Measurements from ENCODE around the gene ACADVL. TPM values are rescaled to one million over a fixed set of nuclear protein-coding genes. Genes with fewer than 3 reads are reported as not detected.

The ACADVL gene
- total RNA-seq, 6 donors from 2014 or later: 377 to 1,449 (median 553) TPM

DNA sequence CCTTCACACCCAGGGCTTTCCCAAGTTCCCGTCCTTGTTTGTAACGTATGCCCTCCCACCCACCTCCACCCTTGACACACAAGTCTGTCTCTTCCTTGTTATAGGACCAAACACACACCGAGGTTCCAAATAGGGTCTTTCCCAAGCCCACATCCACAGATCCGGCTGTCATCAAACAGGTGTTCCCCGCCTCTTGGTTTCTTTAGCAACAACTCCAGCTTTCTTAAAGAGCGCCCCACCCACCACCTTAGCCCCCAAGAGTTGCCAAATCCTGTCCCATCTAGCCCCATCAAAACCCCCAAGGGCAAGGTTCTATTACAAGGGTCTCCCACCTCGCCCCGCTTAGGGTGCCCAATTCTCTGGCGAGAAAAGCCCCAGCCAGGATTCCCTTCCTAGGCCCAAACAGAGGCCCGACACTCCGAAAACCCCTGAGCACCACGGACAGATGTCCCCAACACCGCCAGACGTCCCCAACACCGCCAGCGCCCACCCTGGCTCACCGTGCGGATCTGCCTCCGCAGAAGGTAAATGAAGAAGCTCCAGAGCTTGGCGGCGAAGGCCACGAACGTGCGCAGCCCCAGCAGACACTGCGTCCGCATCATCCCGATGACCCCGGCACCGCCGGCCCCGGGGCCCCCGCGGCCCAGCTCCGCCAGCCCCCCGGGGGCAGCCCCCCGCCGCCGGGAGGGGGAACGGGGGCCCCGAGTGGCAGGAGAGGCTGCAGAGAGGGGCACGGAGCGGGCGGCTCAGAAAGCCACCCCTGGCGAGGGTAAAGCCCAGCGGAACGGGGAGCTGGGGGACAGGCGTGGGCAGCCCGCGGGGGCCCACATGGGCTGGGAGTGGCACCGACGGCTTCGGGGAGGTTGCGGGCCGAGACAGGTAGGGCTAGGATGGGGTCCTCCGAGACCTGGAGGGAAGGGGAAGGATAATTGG, 31.2 kb downstream of the ACADVL start:
- peak; percentile 48 to 88 for DNase-seq
- H3K27me3 ChIP-seq: no peaks in the 10 kb centered on the region
- ATAC-seq (ENCODE audit: low FRiP score in 2 of 2): peak in 1 of 2 donors; percentile 2
- peaks cover 5 to 32% (median 26%) of the 10 kb centered on the region in 4 donors for H3K36me3 ChIP-seq
- 1 to 3% methylated on average over 14 to 39 of the region's 55 CpGs for WGBS, 2 donors
- peaks cover 31 to 37% (median 33%) of the 10 kb centered on the region in 4 donors for H3K4me1 ChIP-seq
- peak overlapping the region; percentile 92 to 100 (median 97) for H3K4me3 ChIP-seq
- peak overlapping the region; percentile 97 to 100 (median 99) for H3K27ac ChIP-seq
- H3K9me3 ChIP-seq: no peaks in the 10 kb centered on the region
- TF ChIP-seq, protein P1, sequence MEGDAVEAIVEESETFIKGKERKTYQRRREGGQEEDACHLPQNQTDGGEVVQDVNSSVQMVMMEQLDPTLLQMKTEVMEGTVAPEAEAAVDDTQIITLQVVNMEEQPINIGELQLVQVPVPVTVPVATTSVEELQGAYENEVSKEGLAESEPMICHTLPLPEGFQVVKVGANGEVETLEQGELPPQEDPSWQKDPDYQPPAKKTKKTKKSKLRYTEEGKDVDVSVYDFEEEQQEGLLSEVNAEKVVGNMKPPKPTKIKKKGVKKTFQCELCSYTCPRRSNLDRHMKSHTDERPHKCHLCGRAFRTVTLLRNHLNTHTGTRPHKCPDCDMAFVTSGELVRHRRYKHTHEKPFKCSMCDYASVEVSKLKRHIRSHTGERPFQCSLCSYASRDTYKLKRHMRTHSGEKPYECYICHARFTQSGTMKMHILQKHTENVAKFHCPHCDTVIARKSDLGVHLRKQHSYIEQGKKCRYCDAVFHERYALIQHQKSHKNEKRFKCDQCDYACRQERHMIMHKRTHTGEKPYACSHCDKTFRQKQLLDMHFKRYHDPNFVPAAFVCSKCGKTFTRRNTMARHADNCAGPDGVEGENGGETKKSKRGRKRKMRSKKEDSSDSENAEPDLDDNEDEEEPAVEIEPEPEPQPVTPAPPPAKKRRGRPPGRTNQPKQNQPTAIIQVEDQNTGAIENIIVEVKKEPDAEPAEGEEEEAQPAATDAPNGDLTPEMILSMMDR (IDR thresholded peaks at IDR 0.05): no peak
- TF ChIP-seq POLR2AphosphoS5 (IDR thresholded peaks at IDR 0.05) (no peak), EP300 (IDR thresholded peaks at IDR 0.05) (no peak), POLR2A (IDR thresholded peaks at IDR 0.05) (no peak)

DNA sequence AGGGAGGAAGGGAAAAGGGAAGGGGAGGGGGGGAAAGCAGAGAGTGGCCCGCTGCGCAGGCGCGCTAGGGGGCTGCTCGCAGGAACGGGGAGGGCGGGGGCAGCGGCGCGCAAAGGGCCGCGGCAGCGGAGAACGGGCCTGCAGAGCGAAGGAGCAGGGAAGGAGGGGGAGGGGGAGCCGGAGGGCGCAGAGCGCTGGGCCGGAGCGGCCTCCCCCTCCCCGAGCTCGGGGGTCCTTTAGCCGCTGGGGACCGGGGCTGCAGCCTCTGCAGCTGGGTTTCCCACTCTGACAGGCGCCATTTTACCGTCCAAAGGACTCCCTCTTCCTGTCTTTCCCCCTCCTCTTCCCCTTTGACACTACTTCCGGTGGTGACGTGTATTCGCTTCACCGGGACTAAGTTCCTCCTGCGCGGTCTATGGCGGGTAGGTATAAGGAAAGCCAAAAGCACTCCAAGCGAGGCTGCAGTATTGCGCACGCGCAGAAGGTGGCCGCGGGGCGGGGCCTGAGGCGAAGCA, 32.0 kb downstream of the ACADVL start, which contains the start of gene CTDNEP1:
TSS of gene CTDNEP1 (minus strand) at position 74 of the 515 bp plus-strand sequence. CDS start 438 bp downstream, outside the sequence.
- H3K27me3 ChIP-seq: no peaks in the 10 kb centered on the region
- peaks cover 5 to 32% (median 23%) of the 10 kb centered on the region in 4 donors for H3K36me3 ChIP-seq
- H3K4me1 ChIP-seq: peaks cover 31 to 37% (median 33%) of the 10 kb centered on the region in 4 donors
- no peaks in the 10 kb centered on the region for H3K9me3 ChIP-seq
- peak within 1 kb of the TSS; percentile 92 to 100 (median 97) for H3K4me3 ChIP-seq
- H3K27ac ChIP-seq: peak within 1 kb of the TSS; percentile 97 to 100 (median 99)
- peak; percentile 96 for ATAC-seq (ENCODE audit: low FRiP score in 2 of 2)
- DNase-seq: peak; percentile 99
- WGBS, 2 donors: 0% methylated on average over 14 to 40 of the region's 41 CpGs
- TF ChIP-seq EP300 (IDR thresholded peaks at IDR 0.05) (no peak), POLR2A (IDR thresholded peaks at IDR 0.05) (peak in 3 of 4 donors; percentile 22 to 77 (median 73)), POLR2AphosphoS5 (IDR thresholded peaks at IDR 0.05) (peak; percentile 66 to 83)
- TF ChIP-seq, protein P1 (IDR thresholded peaks at IDR 0.05): no peak

DNA sequence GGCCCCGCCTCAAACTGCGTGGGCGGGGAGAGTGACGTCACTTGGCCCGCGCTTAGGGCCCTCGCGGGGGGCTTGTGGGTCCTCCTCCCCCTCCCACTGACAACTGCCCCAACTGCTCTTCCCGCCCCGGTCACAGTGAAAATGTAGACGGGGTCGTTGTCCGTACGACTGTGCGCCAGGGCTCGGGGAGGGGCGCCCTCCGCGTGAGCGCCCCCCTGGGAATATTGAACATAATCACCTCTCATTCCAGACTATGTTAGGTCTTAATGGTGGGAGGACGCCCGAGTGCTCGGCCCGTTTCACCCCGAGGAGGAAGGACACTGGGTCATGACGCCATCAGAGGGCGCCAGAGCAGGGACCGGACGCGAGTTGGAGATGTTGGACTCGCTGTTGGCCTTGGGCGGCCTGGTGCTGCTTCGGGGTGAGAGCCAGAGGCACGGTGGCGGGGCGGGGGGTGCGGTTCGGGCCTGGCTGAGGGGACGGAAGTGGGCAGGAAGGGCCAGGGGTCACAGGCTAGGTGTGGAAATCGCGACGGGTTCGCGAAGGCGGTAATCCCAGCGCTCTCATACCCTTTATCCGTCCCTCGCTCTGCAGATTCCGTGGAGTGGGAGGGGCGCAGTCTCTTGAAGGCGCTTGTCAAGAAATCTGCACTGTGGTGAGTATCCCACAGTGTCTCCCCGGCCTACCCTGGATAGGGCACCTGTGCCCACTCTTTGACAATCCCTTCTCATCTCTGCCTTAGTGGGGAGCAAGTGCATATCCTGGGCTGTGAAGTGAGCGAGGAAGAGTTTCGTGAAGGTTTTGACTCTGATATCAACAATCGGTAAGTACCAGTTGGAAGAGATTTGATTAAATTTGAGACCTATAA, 32.7 kb downstream of the ACADVL start, which contains the start of gene ELP5:
TSS of gene ELP5 (plus strand) at position 40 of the 868 bp plus-strand sequence. CDS start at position 376, 336 bp downstream.
- Histone ChIP-seq H3K4me3 (peak within 1 kb of the TSS; percentile 92 to 100 (median 97)), H3K27me3 (no peaks in the 10 kb centered on the region), H3K27ac (peak within 1 kb of the TSS; percentile 97 to 100 (median 99)), H3K9me3 (no peaks in the 10 kb centered on the region), H3K36me3 (peaks cover 10 to 34% (median 25%) of the 10 kb centered on the region in 4 donors), H3K4me1 (peaks cover 31 to 37% (median 33%) of the 10 kb centered on the region in 4 donors)
- ATAC-seq (ENCODE audit: low FRiP score in 2 of 2) (peak; percentile 91 to 92), DNase-seq (peak; percentile 94 to 95)
- TF ChIP-seq POLR2A (IDR thresholded peaks at IDR 0.05) (peak in 2 of 4 donors; percentile 64 to 75), EP300 (IDR thresholded peaks at IDR 0.05) (no peak), POLR2AphosphoS5 (IDR thresholded peaks at IDR 0.05) (peak; percentile 86 to 87)
- TF ChIP-seq, protein P1 (IDR thresholded peaks at IDR 0.05): peak in 5 of 6 experiments; percentile 23 to 50 (median 42)
- WGBS, 2 donors: 1 to 2% methylated on average over 9 to 53 of the region's 55 CpGs

GRCh38 chr17:7253082-7253481, 33.3 kb downstream of the ACADVL start:
- Histone ChIP-seq H3K4me3 (peak overlapping the region in 3 of 4 donors; percentile 92 to 98 (median 96)), H3K27ac (peak overlapping the region; percentile 97 to 100 (median 99)), H3K27me3 (no peaks in the 10 kb centered on the region), H3K4me1 (peaks cover 31 to 37% (median 33%) of the 10 kb centered on the region in 4 donors), H3K9me3 (no peaks in the 10 kb centered on the region), H3K36me3 (peaks cover 11 to 41% (median 32%) of the 10 kb centered on the region in 4 donors)
- no peak for DNase-seq
- TF ChIP-seq POLR2AphosphoS5 (IDR thresholded peaks at IDR 0.05) (no peak), EP300 (IDR thresholded peaks at IDR 0.05) (no peak), POLR2A (IDR thresholded peaks at IDR 0.05) (no peak)
- TF ChIP-seq, protein P1 (IDR thresholded peaks at IDR 0.05): no peak
- no peak for ATAC-seq (ENCODE audit: low FRiP score in 2 of 2)
- 67% methylated on average over 5 of the region's 5 CpGs for WGBS, 2 donors

Measured in upper lobe of left lung (tissue), 6 donors.